Loucy (cell line): Measurements from ENCODE around the gene GLG1.

ENCODE experiments used
- EZH2phosphoT487 ChIP-seq: fragments of 200-600 bp; IDR thresholded peaks from 2 replicates; pipeline ENCODE4 v1.6.1; 2018; ENCODE audit warnings: antibody characterized with exemption, mild to moderate bottlenecking, moderate library complexity, borderline replicate concordance
- TF ChIP-seq, protein P1 (sequence below): fragments of 200-600 bp; sonication (generic); conservative IDR thresholded peaks from 2 replicates; pipeline ENCODE4 v1.5.1; 2014; ENCODE audit warnings: mild to moderate bottlenecking, antibody characterized with exemption, low read length

DNA sequence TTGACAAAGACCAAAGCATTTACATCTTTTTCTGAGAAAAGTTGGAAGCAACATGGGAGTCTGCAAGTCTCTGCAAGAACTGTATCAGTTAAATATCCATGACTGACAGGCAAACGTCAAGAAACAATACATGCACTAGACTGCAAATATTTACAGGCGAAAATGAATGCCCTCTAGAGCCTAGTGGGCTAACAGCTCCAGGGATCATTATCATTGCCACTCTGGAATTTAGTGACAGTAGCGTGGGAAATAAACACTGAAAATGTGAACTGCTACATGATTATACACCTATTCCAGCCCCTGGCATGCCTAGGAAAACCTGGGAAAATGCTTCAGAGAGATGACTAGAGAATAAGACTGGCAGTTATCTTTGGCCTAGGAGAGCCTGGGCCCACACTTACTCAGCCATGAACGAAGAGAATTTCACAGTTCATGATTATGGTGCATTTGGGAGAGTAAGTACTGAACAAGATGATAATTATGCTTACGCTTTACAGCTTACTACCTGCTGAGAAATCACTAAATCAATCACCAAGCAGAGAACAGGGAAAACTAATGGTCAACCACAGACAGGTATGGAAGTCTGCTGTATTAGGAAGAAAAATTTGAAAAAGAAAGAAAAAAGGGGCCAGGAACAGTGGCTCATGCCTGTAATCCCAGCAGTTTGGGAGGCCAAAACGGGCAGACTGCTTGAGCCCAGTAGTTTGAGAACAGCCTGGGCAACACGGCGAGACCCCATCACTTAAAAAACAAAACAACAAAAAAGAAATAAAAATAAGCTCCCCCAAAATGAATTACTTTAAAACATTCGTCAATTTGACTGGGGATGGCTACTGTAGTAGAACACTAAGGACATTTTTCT lies 119.0 kb downstream of the GLG1 start:
- TF ChIP-seq, protein P1, sequence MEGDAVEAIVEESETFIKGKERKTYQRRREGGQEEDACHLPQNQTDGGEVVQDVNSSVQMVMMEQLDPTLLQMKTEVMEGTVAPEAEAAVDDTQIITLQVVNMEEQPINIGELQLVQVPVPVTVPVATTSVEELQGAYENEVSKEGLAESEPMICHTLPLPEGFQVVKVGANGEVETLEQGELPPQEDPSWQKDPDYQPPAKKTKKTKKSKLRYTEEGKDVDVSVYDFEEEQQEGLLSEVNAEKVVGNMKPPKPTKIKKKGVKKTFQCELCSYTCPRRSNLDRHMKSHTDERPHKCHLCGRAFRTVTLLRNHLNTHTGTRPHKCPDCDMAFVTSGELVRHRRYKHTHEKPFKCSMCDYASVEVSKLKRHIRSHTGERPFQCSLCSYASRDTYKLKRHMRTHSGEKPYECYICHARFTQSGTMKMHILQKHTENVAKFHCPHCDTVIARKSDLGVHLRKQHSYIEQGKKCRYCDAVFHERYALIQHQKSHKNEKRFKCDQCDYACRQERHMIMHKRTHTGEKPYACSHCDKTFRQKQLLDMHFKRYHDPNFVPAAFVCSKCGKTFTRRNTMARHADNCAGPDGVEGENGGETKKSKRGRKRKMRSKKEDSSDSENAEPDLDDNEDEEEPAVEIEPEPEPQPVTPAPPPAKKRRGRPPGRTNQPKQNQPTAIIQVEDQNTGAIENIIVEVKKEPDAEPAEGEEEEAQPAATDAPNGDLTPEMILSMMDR = no peak
- TF ChIP-seq EZH2phosphoT487 = no peak
